ENCODE measurements around the gene RBCK1.

- TF ChIP-seq CTCF (IDR thresholded peaks at IDR 0.05): no peak
- no peak for TF ChIP-seq POLR2A (IDR thresholded peaks at IDR 0.05)
These were observed 23.4 kb upstream of the RBCK1 start for GRCh38 chr20:384723-385122.
